ENCODE results near the gene CD28.

- no peak for TF ChIP-seq POLR2A (IDR thresholded peaks at IDR 0.05)
- no peak for TF ChIP-seq CTCF (IDR thresholded peaks at IDR 0.05)
- no peak for TF ChIP-seq EP300 (IDR thresholded peaks at IDR 0.05)
Measured at GRCh38 chr2:203734276-203734983, 28.0 kb downstream of the CD28 start.
